HUDEP-2 (cell line): ENCODE data around the gene GMPPA.

Experiments
- DNase-seq, 76 experiments: peaks; one replicate each; lab custom pipeline; 2025; ENCODE audit not compliant: unreplicated experiment in 76 of 76; lab: John Stamatoyannopoulos, UW

The GMPPA gene

GRCh38 chr2:219499555-219499954, 864 bp downstream of the GMPPA start:
- no peak for DNase-seq

DNA sequence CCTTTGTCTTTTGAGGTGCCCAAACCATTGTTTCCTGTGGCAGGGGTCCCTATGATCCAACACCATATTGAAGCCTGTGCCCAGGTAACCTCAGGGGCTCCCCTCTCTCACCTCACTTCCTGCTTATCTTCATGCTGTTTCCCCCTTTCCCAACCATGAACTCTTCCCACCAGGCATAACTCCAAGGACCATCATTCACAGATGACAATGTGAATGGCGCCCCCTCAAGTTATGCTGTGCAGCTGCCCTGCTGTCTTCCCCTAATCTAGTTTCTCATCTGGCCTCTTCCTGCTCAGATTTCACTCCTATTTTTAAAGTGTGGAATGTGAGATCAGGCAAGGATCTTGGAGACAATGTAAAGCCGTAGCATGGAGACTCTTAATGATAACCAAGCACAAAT, 1.4 kb downstream of the GMPPA start:
- no peak for DNase-seq

GRCh38 chr2:219501849-219502248, 3.2 kb downstream of the GMPPA start:
- DNase-seq = no peak

DNA sequence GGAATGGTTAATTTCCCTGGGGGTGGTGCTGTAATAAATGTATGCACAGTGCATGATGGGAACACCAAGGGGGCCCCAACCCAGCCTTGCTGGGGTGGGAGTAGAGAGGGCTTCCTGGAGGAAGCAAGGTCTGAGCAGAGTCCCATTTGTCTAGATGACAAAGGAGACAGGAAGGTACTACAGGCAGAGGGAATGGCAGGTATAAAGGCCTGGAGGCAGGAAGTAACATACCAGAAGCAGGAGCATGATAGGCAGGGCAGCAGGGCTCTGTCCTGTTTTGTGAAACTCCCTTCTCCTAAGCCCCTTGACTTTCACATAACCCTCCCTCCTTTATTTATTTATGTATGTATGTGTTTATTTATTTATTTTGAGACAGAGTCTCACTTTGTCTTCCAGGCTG, 3.9 kb downstream of the GMPPA start:
- no peak for DNase-seq

DNA sequence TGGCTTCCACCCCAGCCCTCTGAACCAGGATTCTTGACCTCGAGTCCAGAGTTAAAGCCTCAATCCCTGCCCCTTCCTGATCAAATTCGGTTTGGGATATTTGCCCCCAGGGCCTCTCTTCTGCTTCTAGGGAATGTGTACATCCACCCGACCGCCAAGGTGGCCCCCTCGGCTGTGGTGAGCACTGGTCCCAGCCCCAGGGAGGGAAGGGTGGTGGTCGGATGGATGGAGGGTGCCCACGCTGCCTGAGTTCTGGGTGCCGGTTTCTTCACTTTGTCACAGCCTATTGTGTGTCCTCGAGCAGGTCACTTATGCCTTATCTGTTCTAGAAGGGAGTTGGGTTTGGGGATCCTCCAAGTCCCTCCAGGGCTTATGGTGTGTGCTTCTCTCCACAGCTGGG, 6.9 kb downstream of the GMPPA start:
- DNase-seq = no peak

DNA sequence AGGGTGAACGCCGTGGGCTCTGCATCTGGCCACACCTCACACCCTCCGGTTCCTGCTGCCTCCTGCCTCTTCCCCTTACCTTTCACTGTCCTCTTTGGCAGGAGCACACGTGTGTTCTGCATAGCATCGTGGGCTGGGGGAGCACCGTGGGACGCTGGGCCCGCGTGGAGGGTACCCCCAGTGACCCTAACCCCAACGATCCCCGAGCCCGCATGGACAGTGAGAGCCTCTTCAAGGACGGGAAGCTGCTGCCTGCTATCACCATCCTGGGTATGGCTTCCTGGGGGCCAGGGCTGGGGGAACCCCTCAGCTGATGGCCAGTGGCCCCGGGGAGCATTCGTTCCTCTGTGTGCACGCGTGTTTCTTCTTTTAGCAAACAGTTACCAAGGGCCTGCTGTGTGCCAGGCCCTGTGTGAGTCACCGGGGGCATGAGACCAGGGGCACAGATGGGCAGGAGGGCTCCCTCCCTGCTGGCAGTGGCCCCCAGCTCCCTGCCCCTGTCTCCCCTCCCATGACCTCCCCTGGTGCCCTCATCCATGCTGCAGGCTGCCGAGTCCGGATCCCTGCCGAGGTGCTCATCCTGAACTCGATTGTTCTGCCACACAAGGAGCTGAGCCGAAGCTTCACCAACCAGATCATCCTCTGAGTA, 7.6 kb downstream of the GMPPA start:
- DNase-seq = no peak

GRCh38 chr2:219506802-219507526, 8.3 kb downstream of the GMPPA start:
- no peak for DNase-seq

- peak in 58 of 76 experiments; percentile 4 to 83 (median 52) for DNase-seq
Measured at GRCh38 chr2:219507581-219508443, 9.1 kb downstream of the GMPPA start.

GRCh38 chr2:219508444-219508734, 9.7 kb downstream of the GMPPA start:
- no peak for DNase-seq

GRCh38 chr2:219508971-219509779, 10.5 kb downstream of the GMPPA start:
- DNase-seq = peak in 30 of 76 experiments; percentile 7 to 82 (median 44)

- DNase-seq = peak in 75 of 76 experiments; percentile 14 to 96 (median 85)
Measured at GRCh38 chr2:219509780-219510511, 11.3 kb downstream of the GMPPA start.

- peak in 3 of 76 experiments; percentile 12 to 20 (median 13) for DNase-seq
Measured at GRCh38 chr2:219510512-219511135, 11.9 kb downstream of the GMPPA start.

GRCh38 chr2:219511547-219512325, 13.0 kb downstream of the GMPPA start:
- DNase-seq = peak in 63 of 76 experiments; percentile 6 to 75 (median 45)

DNA sequence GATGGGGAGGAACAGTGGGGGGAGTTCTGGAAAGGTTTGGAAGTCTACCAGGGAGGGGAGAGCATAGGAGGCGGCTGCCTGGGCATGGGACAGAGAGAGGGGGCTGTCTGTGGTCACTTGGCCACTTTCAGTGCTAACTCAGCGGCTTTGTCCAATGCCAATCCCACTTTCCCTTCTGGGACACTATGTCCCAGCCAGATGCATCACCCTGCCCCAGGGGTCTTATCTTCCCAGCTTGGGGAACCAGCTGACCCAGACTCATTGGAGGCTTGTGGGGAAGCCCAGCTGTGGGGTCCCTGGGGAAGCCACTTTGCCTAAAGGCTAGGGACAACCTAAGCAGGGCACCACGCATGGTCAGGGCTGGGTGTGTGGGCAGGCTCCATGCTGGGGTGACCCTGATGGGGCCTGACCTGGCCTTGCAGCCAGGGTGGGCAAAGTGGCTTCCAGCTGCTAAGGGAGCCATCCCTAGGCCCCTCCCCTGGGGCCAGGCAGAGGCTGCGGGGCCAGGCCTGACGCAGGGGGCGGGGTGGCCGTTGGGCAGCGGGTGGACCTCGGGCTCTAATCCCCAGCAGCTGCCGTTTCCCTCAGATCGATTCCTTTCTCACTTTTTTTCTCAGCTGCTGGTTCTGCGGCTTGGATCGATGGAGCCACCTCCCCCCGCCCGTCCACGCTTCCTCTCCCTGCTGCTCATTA, 14.0 kb downstream of the GMPPA start:
- no peak for DNase-seq

GRCh38 chr2:219513787-219514186, 15.1 kb downstream of the GMPPA start:
- DNase-seq = peak in 11 of 76 experiments; percentile 16 to 62 (median 39)

DNA sequence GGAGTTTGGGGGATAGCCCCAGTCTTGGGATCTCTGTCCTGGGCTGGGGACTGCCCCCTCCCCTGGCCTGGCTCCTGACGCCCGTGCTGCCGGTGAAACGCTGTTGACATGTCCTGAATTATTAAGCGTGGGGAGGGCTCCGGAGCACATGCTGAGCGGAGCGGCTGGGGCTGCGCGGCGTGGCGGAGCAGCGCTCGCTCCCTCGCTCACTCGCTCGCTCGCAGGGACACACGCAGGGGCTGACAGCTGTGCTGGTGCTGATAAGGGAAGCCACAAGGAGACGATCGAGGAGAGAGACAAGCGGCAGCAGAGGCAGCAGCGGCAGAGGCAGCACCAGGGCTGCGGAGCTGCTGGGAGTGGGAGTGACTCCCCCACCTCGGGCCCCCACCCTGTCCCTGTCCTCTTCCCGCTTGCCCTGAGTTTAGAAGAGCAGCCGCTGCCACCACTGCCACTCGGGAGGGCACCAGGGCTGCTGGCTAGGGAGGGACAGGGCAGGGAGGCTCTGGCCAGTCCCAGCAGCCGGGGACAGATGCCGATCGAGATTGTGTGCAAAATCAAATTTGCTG, 15.6 kb downstream of the GMPPA start, which contains the start of gene ASIC4:
ASIC4 (plus strand) TSS at position 287 of the 566 bp plus-strand sequence; CDS start at position 530, 243 bp downstream.
- peak; percentile 11 to 92 (median 82) for DNase-seq

DNA sequence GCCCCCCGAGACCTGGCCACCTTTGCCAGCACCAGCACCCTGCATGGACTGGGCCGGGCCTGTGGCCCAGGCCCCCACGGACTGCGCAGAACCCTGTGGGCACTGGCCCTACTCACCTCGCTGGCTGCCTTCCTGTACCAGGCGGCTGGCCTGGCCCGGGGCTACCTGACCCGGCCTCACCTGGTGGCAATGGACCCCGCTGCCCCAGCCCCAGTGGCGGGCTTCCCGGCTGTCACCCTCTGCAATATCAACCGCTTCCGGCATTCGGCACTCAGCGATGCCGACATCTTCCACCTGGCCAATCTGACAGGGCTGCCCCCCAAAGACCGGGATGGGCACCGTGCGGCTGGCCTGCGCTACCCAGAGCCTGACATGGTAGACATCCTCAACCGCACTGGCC, 16.1 kb downstream of the GMPPA start:
- no peak for DNase-seq
